Thyroid gland (tissue), 4 donors: ENCODE data around the gene FBXO30.

Source experiments
- POLR2A ChIP-seq, 2 donors: fragments of 450-650 bp; IDR thresholded peaks; one replicate each; pipeline ENCODE4 v1.6.1; 2017; ENCODE audit warnings: antibody characterized with exemption in 2 of 2, mild to moderate bottlenecking in 2 of 2, moderate library complexity in 1 of 2
- TF ChIP-seq, protein P1 (sequence below), 6 experiments: fragments of 200-600 bp in 3 of 6; fragments of 450-650 bp in 3 of 6; sonication (generic) in 3 of 6; IDR thresholded peaks; one replicate each; pipeline ENCODE4 v1.5.1; 2016 to 2019; ENCODE audit warnings: antibody characterized with exemption in 6 of 6, mild to moderate bottlenecking in 2 of 6, inconsistent platforms in 1 of 6, moderate library complexity in 1 of 6

DNA sequence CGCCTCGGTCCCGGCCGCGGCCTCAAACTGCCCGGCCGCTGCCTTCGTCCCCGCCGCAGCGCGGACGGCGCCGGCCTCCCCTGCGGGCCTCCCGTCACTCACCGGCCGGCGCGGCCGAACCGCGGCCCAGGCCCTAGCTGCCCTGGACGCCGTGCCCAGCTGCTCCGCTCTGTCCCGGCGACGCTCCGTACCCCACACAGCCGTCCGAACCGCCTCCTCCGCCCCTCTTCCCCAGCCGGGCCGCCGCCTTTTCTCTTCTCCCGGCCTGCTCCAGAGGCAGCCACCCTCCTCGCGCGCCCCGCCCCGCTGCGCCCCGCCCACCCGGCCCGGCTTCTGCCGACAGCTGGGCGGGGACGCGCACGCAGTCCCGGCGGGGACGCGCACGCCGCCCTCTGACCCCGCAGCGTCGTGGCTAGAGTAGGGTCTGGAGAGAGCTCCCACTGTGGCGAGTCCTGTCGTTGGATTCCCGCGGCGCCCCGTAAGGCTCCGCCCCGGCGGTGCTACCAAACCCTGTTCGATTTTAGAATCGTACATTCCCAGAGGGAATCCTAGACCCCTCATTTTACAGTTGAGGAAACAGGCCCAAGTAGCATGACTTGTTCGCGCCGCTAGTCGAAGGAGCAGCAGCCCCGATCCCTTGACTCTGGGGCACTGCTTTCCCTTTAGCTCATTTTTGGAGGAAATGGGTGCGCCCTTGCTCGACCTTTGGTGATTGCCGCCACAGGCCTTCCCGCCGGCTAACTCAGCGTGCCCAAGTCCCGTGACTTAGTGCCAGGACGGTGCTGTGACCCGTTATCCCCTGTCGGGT is at the start of gene FBXO30:
- TF ChIP-seq, protein P1, sequence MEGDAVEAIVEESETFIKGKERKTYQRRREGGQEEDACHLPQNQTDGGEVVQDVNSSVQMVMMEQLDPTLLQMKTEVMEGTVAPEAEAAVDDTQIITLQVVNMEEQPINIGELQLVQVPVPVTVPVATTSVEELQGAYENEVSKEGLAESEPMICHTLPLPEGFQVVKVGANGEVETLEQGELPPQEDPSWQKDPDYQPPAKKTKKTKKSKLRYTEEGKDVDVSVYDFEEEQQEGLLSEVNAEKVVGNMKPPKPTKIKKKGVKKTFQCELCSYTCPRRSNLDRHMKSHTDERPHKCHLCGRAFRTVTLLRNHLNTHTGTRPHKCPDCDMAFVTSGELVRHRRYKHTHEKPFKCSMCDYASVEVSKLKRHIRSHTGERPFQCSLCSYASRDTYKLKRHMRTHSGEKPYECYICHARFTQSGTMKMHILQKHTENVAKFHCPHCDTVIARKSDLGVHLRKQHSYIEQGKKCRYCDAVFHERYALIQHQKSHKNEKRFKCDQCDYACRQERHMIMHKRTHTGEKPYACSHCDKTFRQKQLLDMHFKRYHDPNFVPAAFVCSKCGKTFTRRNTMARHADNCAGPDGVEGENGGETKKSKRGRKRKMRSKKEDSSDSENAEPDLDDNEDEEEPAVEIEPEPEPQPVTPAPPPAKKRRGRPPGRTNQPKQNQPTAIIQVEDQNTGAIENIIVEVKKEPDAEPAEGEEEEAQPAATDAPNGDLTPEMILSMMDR (IDR thresholded peaks at IDR 0.05), result peak in 4 of 6 experiments; percentile 3 to 48 (median 28)
- TF ChIP-seq POLR2A (IDR thresholded peaks at IDR 0.05), result peak; percentile 81 to 97
